Iris pigment epithelial cell (primary cell): Measurements from ENCODE around the gene DTD1.

Experiments
- DNase-seq: peaks from one replicate; pipeline ENCODE4 v3.0.0-alpha.2; 2011; ENCODE audit warnings: low read depth

Gene DTD1

DNA sequence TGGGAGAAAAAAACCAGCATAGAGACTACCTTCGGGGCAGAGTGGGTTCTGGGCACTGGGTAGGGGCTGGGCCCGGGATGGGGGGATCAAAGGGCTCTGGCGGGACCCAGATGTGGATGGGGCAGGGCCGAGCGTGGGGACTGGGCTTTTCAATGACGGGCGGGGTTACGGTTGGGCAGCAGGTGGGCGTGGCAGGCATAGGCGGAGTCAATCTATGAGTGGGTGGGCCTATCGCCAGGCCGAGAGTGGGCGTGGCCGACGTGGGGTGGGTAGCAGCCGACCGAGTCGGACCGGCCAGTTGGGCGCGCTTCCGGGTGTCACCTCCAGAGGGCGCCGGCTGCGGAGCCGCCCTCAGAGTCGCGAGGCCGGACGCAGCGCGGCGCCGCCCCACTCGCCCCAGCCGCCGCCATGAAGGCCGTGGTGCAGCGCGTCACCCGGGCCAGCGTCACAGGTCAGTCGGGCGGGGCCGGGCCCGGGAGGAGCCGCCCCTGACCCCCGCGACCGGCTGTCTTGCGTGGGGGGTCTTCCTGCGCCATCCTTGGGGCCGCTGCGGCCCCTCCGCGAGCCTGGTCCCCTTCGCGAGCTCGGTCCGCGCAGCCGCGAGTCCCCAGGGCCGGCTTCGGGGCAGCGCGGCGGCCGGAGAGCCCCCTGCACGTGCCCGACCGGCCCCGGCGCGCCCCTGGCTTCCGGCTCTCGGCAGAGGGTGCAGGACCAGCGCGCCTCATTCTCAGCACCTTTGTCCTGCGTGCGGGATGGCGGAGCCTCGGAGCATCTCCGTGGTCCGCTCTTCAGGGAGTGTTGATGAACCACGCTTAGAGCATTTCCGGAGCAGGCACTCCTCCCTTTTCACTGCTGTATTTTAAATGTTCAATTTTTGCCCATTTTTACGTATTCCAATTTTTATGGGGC lies at the start of gene DTD1:
Gene DTD1, plus strand, starts transcription at position 390 of the 909 bp plus-strand sequence. Its CDS starts 19 bp downstream, at position 409.
- DNase-seq, result peak; percentile 83

DNA sequence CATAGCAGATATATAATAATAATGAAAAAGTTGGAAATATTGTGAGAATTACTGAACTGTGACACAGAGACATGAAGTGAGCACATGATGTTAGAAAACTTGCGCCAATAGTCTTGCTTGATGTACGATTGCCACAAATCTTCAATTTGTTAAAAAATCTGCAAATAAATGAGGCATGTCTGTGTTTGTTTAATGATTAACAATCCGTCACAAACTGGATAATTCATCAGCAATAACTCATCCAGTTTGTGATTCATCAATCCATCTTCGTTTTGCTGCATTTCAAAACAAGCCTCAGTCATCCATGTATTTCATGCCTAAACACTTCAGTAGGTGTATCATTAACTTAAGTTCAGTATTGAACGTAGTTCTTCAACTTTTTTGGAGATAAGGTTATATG lies 46.1 kb upstream of the DTD1 start:
- peak; percentile 22 for DNase-seq

GRCh38 chr20:18543216-18543615 lies 44.6 kb upstream of the DTD1 start:
- DNase-seq, result no peak

DNA sequence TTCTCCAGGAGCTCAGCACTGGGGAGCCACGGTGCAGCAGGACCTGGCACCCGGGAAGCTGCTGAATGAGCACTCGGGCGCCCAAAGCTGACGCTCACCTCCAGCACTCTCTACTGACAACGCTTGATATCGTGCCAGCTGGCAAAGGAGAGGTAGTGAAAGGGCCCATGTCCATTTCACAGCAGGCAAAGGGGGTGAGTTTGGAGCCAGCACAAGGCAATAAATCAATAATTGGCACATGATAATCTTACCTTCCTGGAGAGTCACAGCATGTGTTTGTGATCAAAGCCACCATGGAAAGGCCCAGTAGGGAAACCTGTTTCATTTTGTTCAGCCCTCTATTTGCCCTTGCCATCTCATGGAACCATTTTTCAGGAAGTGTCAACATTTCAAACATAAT lies 43.9 kb upstream of the DTD1 start:
- DNase-seq, result no peak

DNA sequence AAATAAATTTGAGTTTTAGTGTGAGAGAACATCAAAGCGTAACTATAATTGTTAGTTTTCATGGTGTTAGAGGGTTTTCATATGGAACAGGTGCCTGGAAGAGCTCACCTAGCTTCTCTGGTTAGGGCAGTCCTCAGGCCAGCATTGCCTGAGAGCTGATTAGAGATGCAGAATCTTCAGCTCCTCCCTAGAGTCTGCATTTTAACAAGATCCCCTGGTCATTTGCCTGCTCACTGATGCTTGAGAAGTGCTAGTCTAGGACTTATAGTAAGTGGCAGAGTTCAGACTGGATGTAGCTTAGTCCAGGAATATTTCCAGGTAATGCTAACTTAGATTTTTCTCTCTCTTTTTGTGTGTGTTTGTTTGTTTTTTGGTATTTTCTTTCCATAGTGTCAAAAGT lies 42.3 kb upstream of the DTD1 start:
- DNase-seq, result no peak

DNA sequence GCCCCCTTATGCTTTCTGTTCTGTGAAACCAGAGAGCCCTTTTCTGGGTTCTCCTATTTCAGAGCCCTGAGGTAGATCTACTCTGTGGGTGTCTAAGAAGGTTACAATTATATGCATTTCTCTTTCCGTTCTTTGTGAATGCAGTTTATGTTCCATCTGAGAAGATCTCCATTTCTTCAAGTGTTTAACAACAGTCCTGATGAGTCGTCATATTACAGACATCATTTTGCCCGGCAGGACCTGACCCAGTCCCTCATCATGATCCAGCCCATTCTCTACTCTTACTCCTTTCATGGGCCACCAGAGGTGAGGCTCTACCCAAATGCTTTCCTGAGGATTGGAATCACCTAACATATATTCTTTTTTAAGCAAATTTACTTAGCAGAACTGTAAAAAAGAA lies 39.4 kb upstream of the DTD1 start:
- no peak for DNase-seq

DNA sequence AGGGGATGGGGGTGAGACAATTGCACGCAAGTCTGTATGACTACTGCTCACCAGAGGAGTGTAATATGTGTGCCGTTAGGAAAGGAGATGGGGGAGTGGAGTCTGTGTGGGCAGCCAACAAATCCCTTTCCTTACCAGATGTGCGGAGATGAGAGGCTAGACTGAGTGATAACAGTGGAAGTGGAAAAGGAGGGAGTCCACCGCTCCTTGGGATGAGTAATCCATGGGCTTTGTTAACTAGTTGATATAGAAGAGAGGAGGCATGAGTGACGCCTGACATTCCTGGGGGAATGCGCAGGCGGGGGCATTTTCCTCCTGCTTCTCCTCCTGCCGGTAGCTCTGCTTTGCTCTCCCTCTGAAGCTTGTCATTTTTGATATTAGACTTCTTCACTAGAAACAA lies 34.1 kb upstream of the DTD1 start:
- DNase-seq, result no peak

- DNase-seq, result peak; percentile 93
These were observed 20.7 kb upstream of the DTD1 start, which contains the start of gene SMIM26 for GRCh38 chr20:18566892-18567738. SMIM26 (plus strand) TSS chr20:18567432; CDS start chr20:18567479, 47 bp downstream.

DNA sequence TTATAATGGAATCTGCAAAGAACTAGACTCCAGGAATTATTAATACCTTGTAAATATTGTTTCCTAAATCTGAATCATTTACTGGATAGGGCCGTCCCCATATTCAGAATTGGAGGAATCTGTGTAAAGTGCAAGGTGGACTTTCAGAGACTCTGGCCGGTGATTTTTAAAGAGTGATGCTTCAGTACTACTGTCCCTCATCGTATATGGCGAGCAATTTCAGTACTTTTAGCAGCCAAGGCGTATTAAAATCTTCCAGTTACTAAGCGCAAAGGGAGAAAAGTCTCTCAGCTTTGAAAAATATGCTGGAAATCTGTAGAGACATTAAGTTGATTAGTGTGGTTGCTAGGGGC lies 20.1 kb upstream of the DTD1 start:
- no peak for DNase-seq

GRCh38 chr20:18571009-18571408 lies 16.8 kb upstream of the DTD1 start:
- no peak for DNase-seq

- no peak for DNase-seq
These were observed 16.3 kb upstream of the DTD1 start for GRCh38 chr20:18571578-18571977.

DNA sequence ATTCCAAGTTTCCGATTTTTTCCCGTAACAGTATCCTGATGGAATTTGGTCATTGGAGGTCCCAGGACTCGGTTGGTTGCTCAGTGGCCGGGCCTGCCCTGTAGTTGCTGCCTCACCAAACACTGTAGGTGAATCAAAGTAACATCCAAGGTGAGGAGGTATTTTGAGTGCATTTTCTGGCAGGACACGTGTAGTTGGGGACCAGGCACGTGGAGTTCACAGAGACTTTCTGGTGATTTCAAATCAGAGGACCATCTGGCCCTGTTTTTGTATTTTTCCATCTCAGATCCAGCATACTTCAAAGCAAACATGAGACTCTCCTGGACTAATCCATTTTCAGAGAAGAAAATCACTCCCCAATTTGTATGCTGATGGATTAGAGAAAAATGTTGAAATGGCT lies 9.9 kb upstream of the DTD1 start:
- no peak for DNase-seq

DNA sequence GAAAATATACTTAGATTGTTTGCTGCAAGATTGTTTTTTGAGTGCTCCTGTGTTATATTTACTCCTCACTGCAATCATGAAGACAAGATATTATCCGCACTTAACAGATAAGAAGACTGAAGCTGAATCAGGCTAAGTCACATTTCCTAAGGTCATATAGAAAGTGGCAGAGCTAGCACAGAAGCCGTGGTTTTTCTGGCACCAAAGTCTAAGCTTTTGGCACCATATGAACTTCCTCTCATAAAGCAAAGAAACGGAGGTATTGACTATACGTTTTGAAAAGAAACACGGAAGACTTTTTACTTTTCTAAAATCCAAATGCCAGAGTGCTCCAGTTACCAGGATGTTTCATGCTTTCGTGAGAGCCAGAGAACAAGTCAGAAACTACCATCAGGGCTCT lies 9.3 kb upstream of the DTD1 start:
- DNase-seq, result no peak

DNA sequence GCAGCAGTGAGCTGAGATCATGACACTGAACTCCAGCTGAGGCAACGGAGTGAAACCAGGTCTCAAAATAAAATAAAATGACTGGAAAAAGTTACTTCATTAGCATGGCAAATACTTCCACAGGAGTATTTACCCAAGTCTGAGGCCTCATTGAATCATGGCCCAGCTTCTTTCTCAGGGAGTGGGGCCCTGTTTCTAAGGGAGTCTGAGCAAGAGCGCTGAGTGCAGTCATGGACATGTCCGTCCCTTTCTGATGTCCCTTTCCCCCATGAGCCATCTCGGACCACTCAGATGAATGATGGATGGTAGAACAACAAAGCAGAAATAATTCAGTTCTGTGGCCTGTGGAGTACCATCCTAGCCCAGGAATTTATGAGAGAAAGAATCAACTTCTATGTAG lies 7.8 kb upstream of the DTD1 start:
- DNase-seq, result no peak

DNA sequence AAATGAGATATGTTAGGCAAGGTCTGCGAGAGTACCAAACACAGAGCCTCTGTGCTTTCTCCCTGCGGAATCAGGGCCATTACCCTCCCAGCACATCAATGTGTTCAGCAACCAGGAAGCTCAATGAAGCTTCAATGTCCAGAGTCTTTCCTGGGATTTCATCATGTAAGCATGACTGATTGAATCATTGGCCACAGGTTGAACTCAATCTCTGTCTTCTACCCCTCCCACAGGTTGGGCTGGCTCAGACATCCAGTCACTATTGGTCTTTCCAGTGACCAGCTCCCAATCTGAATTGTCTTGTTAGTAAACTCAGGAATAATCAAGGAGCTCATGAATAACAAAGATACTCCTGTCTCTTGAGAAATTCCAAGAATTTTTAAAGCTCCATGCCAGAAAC lies 2.7 kb upstream of the DTD1 start:
- DNase-seq, result peak; percentile 29

DNA sequence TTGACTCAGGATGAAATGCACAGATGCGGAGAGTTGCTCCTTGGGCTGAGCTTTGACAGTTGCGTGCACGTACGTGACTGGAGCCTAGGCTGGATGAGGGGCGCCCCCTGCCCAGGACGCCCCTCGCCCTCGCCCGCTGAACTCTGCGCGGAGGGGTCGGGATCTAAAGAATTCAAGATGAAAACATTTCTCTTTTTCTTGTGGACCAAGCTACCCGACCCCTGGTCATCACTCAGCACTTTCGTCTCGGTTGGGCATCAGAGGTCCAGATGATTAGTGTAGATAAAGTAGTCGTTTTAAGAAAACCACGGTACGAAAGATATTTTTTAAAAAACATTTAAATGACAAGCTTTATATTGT lies 700 bp downstream of the DTD1 start:
- no peak for DNase-seq

GRCh38 chr20:18589941-18590674 lies 2.3 kb downstream of the DTD1 start:
- DNase-seq, result no peak

DNA sequence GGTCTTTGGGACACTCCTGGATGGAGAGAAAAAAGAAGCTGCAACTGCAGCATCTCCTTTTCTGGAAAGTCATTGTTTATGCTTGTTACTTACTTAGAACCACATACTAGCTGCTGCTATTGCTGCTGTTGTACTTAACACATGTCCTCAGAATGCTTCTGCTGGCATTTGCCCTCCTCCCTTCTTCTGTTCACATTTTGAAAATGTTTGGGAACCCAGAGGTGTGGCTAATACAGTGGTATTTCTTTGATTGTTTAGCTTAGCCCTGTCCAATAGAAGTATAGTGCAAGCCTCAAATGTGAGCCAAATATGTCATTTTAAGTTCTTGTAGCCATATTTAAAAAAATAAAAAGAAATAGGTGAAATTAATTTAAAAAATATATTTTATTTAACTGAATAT lies 8.4 kb downstream of the DTD1 start:
- no peak for DNase-seq

DNA sequence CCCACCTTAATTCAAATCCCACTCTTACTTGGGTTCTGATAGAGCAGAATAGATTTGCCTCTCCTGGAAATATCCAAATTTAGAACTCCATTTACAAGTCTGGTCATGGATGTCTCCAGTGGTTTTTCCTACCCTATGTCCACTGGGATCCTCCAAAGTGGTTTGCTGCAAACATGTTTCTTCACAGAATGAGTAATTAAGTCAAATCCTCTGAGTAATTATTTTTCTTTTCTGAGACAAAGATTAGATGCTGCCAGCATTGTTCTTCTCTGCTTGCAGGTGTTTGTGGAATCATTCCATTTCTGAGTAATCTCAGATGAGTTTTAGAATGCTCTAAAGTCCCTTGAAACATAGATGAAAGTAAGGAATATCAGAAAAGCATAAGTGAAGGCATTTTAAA lies 21.9 kb downstream of the DTD1 start:
- no peak for DNase-seq

DNA sequence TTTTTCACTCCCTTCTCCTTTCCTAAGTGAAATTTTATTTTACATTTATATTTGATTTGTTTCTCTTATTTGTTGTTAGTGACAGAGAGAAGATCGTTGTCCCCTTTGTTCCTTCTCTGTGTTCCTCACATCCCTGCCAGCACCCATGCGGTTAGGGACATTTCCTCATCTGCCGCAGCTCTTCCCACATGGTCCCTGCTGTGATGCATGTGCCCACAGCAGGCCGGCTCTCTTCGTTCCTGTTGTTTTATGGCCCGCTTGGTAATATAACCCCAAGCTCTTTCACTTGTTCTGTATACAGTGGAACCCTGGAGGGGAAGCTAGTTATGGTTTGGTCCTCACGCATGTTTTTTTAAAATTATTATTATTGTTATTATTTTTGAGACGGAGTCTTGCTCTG lies 23.6 kb downstream of the DTD1 start:
- no peak for DNase-seq

GRCh38 chr20:18613553-18613952 lies 25.7 kb downstream of the DTD1 start:
- DNase-seq, result no peak

DNA sequence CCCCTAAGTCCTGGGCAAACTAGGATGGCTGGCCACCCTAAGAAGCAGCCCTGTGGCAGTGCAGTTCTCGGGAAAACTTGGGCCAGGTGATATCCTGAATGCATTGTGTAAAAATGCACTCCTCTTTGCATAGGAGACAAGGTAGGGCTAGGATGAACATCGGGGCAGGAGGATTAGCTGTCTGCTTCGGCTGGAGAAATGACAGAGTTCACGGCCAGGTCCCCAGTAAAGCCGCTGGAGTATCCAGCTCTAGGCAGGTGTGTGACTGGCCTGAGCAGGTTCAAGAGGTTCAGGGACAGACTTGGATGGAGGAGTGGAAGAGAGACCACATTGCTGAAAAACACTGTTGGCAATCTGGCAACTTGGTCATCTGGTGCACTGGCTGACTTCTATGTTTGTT lies 26.4 kb downstream of the DTD1 start:
- no peak for DNase-seq
